GM18526 (cell line): Measurements from ENCODE around the gene RTP5.

Experiments
- POLR2A ChIP-seq: IDR thresholded peaks from 3 replicates; pipeline ENCODE4 v1.6.1; 2011; ENCODE audit not compliant: insufficient read length; ENCODE audit errors: extremely low read depth

RTP5 gene

DNA sequence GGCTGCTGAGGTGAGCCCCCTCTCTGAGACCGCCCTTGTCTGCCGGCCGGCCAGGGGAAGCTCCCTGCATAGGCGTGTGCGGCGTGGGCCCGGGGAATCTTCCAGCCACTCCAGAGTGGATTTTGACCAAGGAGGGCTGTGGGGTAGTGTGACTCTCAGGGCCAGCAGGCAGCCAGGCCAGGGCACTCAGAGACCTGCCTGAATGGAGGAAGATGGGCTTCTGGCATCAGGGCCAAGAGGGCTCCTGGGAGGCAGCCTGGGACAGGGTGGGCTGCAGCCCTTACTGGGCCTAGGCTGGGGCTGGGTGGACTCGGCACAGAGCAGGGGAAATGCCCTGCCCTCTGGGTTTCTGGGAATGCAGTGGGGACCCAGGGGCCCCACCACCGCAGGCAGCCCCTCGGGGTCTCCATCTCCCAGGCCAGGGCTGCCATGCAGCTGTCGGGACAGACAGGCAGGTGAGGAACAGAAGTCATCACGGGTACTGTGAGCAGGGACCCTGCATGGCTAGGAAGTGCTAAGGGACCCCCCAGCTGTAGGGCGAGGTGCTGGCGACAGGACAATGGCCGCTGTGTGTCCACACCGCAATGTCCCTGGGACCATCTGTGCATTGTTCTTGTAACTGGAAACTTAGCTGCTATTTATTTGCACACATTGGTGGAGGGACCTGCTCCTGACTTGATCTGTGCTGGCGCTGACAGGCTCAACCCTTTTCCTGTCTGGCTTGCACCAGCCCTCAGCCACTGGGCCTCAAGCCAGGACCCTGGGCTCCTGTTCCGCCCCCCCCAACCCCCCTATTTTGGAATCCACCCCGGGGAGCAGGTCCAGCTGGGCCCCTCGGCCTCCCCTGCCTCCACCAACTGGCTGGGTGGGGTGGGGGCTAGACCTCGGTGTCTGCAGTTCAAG is 14.9 kb upstream of the RTP5 start:
- TF ChIP-seq POLR2A, result no peak

DNA sequence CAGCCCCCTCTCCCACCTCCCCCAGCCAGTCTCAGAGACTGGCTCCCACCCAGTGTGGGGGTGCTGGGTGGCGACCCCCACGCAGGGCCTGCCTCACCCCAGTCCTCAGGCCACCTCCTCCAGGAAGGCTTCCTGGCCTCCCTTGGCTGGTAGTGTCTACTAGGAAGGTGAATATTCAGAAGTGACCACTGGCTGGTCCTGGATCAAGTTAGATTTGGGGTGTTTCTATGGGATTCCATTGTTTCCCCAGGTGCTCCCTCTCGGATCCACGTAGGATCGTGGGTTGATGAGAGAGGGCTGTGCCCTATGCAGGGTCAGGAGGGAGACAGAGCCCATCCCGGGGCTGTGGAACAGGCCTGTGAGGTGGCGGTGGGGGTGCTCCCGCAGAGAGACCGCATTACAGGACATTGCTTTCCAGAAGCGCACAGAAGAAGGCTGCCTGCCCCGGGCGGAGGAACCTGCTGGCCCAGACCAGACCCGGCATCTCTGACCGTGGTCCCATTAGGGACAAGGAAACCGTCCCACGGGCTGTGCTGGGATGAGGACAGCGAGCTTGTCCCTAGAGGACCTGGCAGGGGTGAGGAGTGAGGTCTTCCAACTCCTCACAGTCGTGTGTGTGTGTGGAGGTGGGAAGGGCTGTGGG is 14.2 kb upstream of the RTP5 start:
- no peak for TF ChIP-seq POLR2A

DNA sequence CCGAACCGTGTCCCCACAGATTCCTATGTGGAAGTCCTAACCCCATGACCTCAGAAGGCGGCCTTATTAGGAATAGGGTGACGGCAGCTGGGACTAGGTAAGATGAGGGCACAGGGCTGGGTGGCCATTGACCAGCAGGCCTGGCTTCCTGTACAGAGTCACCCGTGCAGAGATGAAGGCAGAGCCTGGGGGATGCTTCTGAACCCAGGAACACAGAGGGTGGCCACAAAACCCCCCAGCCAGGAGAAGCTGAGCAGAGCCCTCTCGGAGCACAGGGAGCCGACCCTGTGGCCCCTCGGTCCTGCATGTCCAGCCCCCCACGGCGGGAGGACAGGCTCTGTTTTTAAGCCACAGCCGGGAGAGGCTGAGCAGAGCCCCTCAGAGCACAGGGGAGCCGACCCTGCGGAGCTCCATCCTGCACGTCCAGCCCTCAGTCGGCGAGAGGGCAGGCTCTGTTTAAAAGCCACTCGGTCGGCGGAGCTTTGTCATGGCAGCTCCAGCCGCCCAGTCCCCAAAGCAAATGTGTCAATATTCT is 13.6 kb upstream of the RTP5 start:
- TF ChIP-seq POLR2A, result no peak

DNA sequence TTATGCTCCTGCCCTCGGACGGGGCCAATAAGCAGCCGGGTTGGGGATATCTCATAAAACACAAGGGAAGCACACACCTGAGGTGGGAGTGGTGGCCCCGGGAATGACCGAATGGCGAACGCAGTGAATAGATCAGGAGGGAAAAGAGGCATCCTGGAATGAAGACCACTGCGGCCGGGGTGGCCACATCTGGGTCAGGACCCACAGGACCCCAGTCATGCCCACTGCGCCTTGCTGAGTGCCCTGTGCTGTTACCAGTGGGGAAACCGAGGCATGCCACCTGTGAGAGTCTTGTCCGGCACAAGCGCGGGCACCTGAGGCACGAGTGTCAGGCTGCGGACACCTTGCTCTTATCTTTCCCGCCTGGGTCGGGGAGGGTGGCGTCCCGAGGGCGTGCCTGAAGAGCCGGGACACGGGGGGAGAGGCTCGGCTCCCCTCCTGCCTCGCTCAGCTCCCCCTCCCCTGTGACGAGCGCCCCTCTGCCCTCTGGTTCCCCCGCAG is 12.4 kb upstream of the RTP5 start:
- no peak for TF ChIP-seq POLR2A

DNA sequence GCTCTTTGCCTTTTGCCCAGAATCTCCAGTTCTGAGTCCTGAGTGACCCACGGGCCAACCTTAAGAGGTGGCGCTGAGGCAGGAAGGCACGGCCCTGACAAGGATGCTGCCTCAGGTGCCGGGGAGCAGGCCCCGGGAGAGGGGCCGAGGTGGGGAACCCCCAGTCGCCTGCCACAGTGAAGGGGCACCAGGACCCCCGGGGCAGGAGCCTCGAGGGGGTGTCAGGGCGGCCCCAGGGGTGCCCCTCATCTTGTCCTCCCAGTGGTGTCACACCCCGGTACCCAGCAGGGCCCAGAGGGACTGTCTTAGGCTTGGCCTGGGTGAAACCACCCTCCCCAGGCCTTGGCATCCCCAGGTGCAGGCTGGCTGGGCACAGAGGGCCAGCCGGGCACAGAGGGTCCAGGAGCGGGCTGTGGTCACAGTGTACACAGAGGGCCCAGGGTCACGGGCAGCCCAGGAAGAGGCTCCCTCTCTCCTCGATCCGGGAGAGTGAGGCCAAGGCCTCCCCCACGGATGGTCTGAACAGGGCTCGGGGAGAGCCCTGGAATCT is 11.9 kb upstream of the RTP5 start:
- no peak for TF ChIP-seq POLR2A

DNA sequence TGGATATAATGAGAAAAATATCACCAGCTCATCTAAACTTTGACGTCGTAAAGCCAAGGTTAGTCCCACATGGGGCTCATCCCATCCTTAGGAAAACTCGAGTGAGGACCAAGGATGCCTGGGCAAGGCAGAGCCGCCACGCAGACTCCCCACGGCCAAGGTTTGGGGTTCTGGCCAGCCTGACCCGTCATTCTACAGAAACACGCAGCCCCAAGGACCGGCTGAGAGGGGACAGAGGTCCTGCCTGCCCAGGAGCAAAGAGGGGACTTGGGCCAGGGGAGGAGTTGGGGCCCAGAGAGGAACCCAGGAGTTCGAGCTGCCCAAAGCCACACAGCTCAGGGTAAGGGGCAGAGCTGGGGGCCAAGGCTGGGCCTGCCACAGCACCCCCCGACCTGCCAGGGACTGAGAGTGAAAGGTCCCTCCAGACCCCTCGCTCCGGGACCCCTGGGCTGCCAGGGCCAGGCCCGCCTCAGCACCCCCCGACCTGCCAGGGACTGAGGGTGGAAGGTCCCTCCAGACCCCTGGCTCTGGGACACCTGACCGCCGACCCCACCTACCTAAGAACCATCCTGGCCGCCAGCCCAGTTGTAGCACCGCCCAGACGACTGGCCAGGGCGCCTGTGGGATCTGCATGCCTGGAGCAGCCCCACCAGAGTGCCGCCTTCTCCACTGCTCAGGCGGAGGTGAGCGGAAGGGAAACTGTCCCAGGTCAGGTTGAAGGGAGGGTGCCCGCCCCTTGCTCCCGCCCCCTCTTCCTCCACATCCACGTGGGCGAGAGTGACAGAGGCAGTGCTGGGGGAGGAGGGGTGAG is 11.1 kb upstream of the RTP5 start, which contains the start of gene PDCD1:
Gene PDCD1 (minus strand): TSS at position 689 of the 811 bp plus-strand sequence. CDS start 56 bp downstream, at position 633.
- TF ChIP-seq POLR2A, result peak; percentile 93

DNA sequence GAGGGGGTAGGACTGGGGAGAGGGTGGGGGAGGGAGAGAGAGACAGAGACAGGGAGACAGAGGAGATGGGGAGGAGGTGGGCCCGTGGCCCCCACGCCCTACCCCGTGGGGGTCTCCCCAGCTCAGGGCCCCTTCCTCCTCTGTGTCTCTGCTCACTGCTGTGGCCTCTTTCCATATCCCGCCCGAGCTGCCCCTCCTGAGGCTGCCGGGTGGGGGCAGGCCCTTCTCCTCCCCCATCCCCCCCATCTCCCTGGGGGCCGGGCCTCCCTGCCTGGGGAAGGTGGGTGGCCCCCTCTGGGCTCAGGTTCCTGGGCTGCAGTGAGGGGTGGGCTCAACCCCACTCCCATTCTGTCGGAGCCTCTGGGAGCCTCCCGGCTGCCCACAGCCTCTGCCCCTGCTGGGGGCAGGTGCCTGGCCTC is 10.5 kb upstream of the RTP5 start:
- TF ChIP-seq POLR2A, result no peak

DNA sequence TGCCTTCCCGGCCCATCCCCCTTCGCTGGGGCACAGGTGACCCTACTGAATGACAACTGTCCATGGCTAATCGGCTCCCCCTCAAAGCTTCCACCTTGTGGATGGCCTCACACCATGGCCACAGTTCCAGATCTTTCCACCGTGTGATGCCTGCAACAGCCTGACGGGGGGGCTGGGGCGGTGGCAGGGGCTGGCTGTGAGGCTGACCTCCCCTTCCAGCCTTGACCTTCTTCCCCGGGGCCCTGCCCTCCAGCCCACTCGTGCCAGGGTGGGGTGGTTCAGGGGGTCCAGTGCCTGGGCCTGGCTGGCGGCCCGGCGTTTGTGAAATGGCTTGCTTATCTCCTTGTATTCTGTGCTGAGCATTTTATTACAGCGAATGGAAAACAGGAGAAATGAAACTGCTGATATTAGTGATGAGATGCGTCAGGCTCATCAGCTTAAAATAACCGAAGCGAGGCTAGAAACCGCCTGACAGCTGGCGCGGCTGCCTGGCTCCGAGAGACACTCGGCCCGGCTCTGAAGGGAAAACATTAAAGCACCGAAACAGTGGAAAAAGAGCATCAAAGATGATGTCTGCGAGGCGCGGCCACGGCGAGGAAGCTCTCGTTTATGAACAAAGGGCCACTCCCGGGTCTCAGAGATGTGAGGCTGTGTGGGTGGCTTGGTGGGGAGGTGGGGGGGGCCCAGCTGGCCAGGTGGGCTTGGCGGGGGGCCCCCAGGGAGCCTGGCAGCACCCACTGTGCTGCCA is 9.9 kb upstream of the RTP5 start:
- TF ChIP-seq POLR2A, result peak; percentile 42

DNA sequence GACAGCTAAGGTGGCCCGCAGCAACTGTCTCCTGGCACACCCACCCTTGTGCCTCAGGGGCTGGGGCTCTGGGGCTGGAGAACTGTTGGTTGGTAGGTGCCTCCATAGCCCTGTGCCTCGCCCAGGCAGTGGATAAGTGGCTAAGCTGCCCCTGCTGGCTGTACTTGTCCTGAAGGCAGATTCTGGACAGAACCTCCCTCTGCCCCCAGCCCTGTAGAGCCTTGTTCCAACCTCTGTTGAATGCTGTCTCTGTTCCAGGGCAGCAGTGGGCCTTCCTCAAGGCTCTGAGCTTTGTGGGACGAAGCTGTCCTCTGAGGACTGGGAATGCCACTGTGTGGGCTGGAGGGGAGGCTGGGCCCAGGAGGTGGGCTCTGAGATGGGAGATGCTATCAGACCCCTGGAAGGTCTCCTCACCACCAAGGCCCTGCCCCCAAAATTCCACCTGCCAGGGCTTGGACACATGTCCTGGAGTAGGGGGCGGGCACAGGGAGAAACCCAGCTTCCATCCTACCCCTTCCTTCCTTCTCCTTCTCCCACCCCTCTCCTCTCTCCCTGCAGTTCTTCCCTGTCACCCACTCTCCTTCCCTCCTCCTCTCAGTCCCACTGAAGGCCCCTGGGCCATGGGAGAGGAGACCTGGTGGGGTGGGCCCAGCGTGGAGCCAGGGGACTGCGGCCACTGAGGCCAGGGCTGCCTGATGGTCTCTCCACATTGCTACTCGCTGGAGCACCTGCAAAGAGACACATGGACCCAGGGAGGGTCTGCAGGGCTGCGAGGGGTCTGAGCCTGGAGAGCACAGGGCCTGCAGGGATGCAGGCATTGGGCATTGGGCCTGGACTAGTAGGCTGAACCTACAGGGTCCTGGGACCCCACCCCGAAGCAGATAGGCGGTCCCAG is 9.1 kb upstream of the RTP5 start:
- no peak for TF ChIP-seq POLR2A

DNA sequence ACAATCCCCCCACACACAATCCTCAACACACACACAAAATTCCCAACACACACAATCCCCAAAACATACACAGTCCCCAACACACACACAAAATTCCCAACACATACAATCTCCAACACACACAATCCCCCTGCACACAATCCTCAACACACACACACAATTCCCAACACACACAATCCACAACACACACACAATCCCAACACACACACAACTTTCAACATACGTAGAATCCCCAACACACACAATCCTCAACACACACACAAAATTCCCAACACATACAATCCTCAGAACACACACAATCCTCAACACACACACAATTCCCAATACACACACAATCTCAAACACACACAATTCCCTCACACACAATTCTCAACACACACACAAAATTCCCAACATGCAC is 8.3 kb upstream of the RTP5 start:
- TF ChIP-seq POLR2A, result no peak

DNA sequence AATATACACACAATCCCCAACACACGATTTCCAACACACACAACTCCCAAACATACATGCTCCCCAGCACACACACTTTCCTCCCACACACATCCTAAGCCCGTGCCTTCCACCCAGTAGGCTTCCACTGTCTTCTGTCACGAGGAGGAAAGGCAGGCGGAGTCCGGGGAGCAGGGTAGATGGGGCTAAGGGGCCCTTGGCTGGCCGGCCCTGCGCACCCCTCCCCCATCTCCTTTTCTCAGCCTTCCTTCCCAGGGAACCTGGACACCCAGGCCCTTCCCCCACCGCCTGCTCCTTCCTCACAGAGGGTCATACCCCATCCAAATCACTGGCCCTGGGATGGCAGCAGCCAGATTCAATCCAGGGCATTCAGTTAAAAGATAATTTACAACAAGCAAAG is 7.4 kb upstream of the RTP5 start:
- no peak for TF ChIP-seq POLR2A

DNA sequence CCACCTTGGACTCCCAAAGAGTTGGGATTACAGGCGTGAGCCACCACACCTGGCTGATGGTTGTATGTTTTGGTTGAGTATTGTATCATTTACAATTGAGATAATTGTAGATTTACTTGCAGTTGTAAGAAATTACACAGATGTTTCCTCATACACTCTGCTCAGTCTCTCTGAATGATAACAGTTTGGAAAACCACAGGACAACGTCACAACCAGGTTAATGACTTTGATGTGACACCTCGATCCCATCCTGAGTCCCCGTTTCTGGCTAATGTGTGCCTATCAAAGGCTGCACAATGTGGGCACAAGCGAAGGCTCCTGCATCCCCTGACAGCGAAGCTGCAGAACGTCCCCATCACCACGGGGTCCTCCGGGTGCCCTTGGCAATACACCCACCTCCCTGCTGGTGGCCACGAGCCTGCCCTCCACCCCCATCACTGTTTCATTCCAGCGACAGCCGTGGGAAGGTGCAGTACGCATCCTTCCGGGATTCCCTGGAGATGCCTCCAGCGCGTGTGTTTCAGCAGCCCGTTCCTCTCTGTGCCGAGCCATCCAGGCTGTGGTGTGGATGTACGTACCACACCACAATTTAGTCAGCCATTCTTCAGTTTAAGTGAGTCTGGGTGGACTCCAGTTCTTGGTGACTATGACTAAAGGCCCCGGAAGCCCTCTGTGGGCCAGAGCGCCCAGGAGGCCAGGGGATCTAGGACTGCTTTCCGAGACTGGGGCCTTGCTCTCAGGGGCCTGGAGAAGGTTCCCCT is 6.6 kb upstream of the RTP5 start:
- no peak for TF ChIP-seq POLR2A
